ENCODE results near the gene TOGARAM2.

Gene TOGARAM2

GRCh38 chr2:29006092-29006979, 25.2 kb downstream of the TOGARAM2 start:
- no peaks in the 10 kb centered on the region for H3K36me3 ChIP-seq (ENCODE audit: control insufficient read depth, low read depth, low read length)
- no peak overlapping the region for H3K4me3 ChIP-seq (ENCODE audit: low read length)
- H3K4me1 ChIP-seq (ENCODE audit: control insufficient read depth, low read depth, low read length) = peaks cover 8% of the 10 kb centered on the region
- H3K9ac ChIP-seq (ENCODE audit: low read length) = no peak overlapping the region
- no peaks in the 10 kb centered on the region for H3K27me3 ChIP-seq (ENCODE audit: control insufficient read depth, insufficient read depth, low read length)
- no peak overlapping the region for H3K27ac ChIP-seq (ENCODE audit: low read length)
- H3K9me3 ChIP-seq (ENCODE audit: control insufficient read depth, low read depth, low read length) = no peaks in the 10 kb centered on the region

GRCh38 chr2:29006980-29007301, 25.8 kb downstream of the TOGARAM2 start:
- no peak overlapping the region for H3K4me3 ChIP-seq (ENCODE audit: low read length)
- no peaks in the 10 kb centered on the region for H3K27me3 ChIP-seq (ENCODE audit: control insufficient read depth, insufficient read depth, low read length)
- no peak overlapping the region for H3K27ac ChIP-seq (ENCODE audit: low read length)
- no peaks in the 10 kb centered on the region for H3K36me3 ChIP-seq (ENCODE audit: control insufficient read depth, low read depth, low read length)
- peaks cover 9% of the 10 kb centered on the region for H3K4me1 ChIP-seq (ENCODE audit: control insufficient read depth, low read depth, low read length)
- H3K9me3 ChIP-seq (ENCODE audit: control insufficient read depth, low read depth, low read length) = no peaks in the 10 kb centered on the region
- H3K9ac ChIP-seq (ENCODE audit: low read length) = no peak overlapping the region

- H3K9ac ChIP-seq (ENCODE audit: low read length) = no peak overlapping the region
- no peaks in the 10 kb centered on the region for H3K36me3 ChIP-seq (ENCODE audit: control insufficient read depth, low read depth, low read length)
- H3K4me1 ChIP-seq (ENCODE audit: control insufficient read depth, low read depth, low read length) = peaks cover 9% of the 10 kb centered on the region
- H3K27ac ChIP-seq (ENCODE audit: low read length) = no peak overlapping the region
- H3K9me3 ChIP-seq (ENCODE audit: control insufficient read depth, low read depth, low read length) = no peaks in the 10 kb centered on the region
- no peaks in the 10 kb centered on the region for H3K27me3 ChIP-seq (ENCODE audit: control insufficient read depth, insufficient read depth, low read length)
- no peak overlapping the region for H3K4me3 ChIP-seq (ENCODE audit: low read length)
Observed at GRCh38 chr2:29009270-29009669, 28.2 kb downstream of the TOGARAM2 start.

GRCh38 chr2:29009711-29010677, 28.9 kb downstream of the TOGARAM2 start:
- no peak overlapping the region for H3K27ac ChIP-seq (ENCODE audit: low read length)

GRCh38 chr2:29010946-29011345, 29.8 kb downstream of the TOGARAM2 start:
- Histone ChIP-seq H3K9me3 (ENCODE audit: control insufficient read depth, low read depth, low read length) (no peaks in the 10 kb centered on the region), H3K4me3 (ENCODE audit: low read length) (no peak overlapping the region), H3K27me3 (ENCODE audit: control insufficient read depth, insufficient read depth, low read length) (no peaks in the 10 kb centered on the region), H3K27ac (ENCODE audit: low read length) (no peak overlapping the region), H3K36me3 (ENCODE audit: control insufficient read depth, low read depth, low read length) (no peaks in the 10 kb centered on the region), H3K4me1 (ENCODE audit: control insufficient read depth, low read depth, low read length) (peaks cover 9% of the 10 kb centered on the region), H3K9ac (ENCODE audit: low read length) (no peak overlapping the region)

More at GRCh38 chr2:29009711-29010677, 28.9 kb downstream of the TOGARAM2 start:
- H3K4me1 ChIP-seq (ENCODE audit: control insufficient read depth, low read depth, low read length) = peaks cover 9% of the 10 kb centered on the region
- no peak overlapping the region for H3K4me3 ChIP-seq (ENCODE audit: low read length)
- H3K9me3 ChIP-seq (ENCODE audit: control insufficient read depth, low read depth, low read length) = no peaks in the 10 kb centered on the region
- no peaks in the 10 kb centered on the region for H3K27me3 ChIP-seq (ENCODE audit: control insufficient read depth, insufficient read depth, low read length)
- H3K36me3 ChIP-seq (ENCODE audit: control insufficient read depth, low read depth, low read length) = no peaks in the 10 kb centered on the region
- H3K9ac ChIP-seq (ENCODE audit: low read length) = no peak overlapping the region

- no peaks in the 10 kb centered on the region for H3K9me3 ChIP-seq (ENCODE audit: control insufficient read depth, low read depth, low read length)
- no peak overlapping the region for H3K9ac ChIP-seq (ENCODE audit: low read length)
- H3K4me1 ChIP-seq (ENCODE audit: control insufficient read depth, low read depth, low read length) = peaks cover 9% of the 10 kb centered on the region
- no peaks in the 10 kb centered on the region for H3K27me3 ChIP-seq (ENCODE audit: control insufficient read depth, insufficient read depth, low read length)
- H3K36me3 ChIP-seq (ENCODE audit: control insufficient read depth, low read depth, low read length) = no peaks in the 10 kb centered on the region
- H3K27ac ChIP-seq (ENCODE audit: low read length) = no peak overlapping the region
- no peak overlapping the region for H3K4me3 ChIP-seq (ENCODE audit: low read length)
Observed at GRCh38 chr2:29011418-29012060, 30.4 kb downstream of the TOGARAM2 start.

- H3K27ac ChIP-seq (ENCODE audit: low read length) = no peak overlapping the region
- no peaks in the 10 kb centered on the region for H3K36me3 ChIP-seq (ENCODE audit: control insufficient read depth, low read depth, low read length)
- no peaks in the 10 kb centered on the region for H3K9me3 ChIP-seq (ENCODE audit: control insufficient read depth, low read depth, low read length)
- H3K4me3 ChIP-seq (ENCODE audit: low read length) = no peak overlapping the region
- peaks cover 9% of the 10 kb centered on the region for H3K4me1 ChIP-seq (ENCODE audit: control insufficient read depth, low read depth, low read length)
- H3K27me3 ChIP-seq (ENCODE audit: control insufficient read depth, insufficient read depth, low read length) = no peaks in the 10 kb centered on the region
- no peak overlapping the region for H3K9ac ChIP-seq (ENCODE audit: low read length)
Observed at GRCh38 chr2:29012211-29012681, 31.1 kb downstream of the TOGARAM2 start.

GRCh38 chr2:29013057-29013780, 32.1 kb downstream of the TOGARAM2 start:
- Histone ChIP-seq H3K9ac (ENCODE audit: low read length) (no peak overlapping the region), H3K4me1 (ENCODE audit: control insufficient read depth, low read depth, low read length) (peaks cover 9% of the 10 kb centered on the region), H3K9me3 (ENCODE audit: control insufficient read depth, low read depth, low read length) (no peaks in the 10 kb centered on the region), H3K27ac (ENCODE audit: low read length) (no peak overlapping the region), H3K27me3 (ENCODE audit: control insufficient read depth, insufficient read depth, low read length) (no peaks in the 10 kb centered on the region), H3K36me3 (ENCODE audit: control insufficient read depth, low read depth, low read length) (no peaks in the 10 kb centered on the region), H3K4me3 (ENCODE audit: low read length) (no peak overlapping the region)

GRCh38 chr2:29014331-29014730, 33.2 kb downstream of the TOGARAM2 start:
- no peak overlapping the region for H3K9ac ChIP-seq (ENCODE audit: low read length)
- no peak overlapping the region for H3K27ac ChIP-seq (ENCODE audit: low read length)
- no peak overlapping the region for H3K4me3 ChIP-seq (ENCODE audit: low read length)
- no peaks in the 10 kb centered on the region for H3K27me3 ChIP-seq (ENCODE audit: control insufficient read depth, insufficient read depth, low read length)
- H3K9me3 ChIP-seq (ENCODE audit: control insufficient read depth, low read depth, low read length) = no peaks in the 10 kb centered on the region
- no peaks in the 10 kb centered on the region for H3K36me3 ChIP-seq (ENCODE audit: control insufficient read depth, low read depth, low read length)
- peaks cover 9% of the 10 kb centered on the region for H3K4me1 ChIP-seq (ENCODE audit: control insufficient read depth, low read depth, low read length)

- no peaks in the 10 kb centered on the region for H3K27me3 ChIP-seq (ENCODE audit: control insufficient read depth, insufficient read depth, low read length)
- H3K4me1 ChIP-seq (ENCODE audit: control insufficient read depth, low read depth, low read length) = peaks cover 9% of the 10 kb centered on the region
- no peaks in the 10 kb centered on the region for H3K9me3 ChIP-seq (ENCODE audit: control insufficient read depth, low read depth, low read length)
- no peak overlapping the region for H3K27ac ChIP-seq (ENCODE audit: low read length)
- H3K9ac ChIP-seq (ENCODE audit: low read length) = no peak overlapping the region
- no peak overlapping the region for H3K4me3 ChIP-seq (ENCODE audit: low read length)
- H3K36me3 ChIP-seq (ENCODE audit: control insufficient read depth, low read depth, low read length) = no peaks in the 10 kb centered on the region
Observed at GRCh38 chr2:29014811-29015421, 33.8 kb downstream of the TOGARAM2 start.
